ENCODE data around the gene MOCS1.
A peak's percentile ranks its signal among the peaks of the same experiment; 100 is the strongest.

MOCS1 gene

GRCh38 chr6:39902786-39903465 is 31.3 kb downstream of the MOCS1 start:
- no peak for DNase-seq (ENCODE audit: low read depth)

- DNase-seq (ENCODE audit: low read depth): no peak
Measured at GRCh38 chr6:39902136-39902535, 32.1 kb downstream of the MOCS1 start.

GRCh38 chr6:39901670-39902069 is 32.6 kb downstream of the MOCS1 start:
- DNase-seq (ENCODE audit: low read depth): no peak

- no peak for DNase-seq (ENCODE audit: low read depth)
Measured at GRCh38 chr6:39901116-39901655, 33.1 kb downstream of the MOCS1 start.

- DNase-seq (ENCODE audit: low read depth): no peak
Measured at GRCh38 chr6:39899554-39900295, 34.5 kb downstream of the MOCS1 start.

GRCh38 chr6:39898625-39899024 is 35.6 kb downstream of the MOCS1 start:
- no peak for DNase-seq (ENCODE audit: low read depth)

GRCh38 chr6:39897698-39898097 is 36.6 kb downstream of the MOCS1 start:
- DNase-seq (ENCODE audit: low read depth): no peak

- DNase-seq (ENCODE audit: low read depth): no peak
Measured at GRCh38 chr6:39896701-39897100, 37.6 kb downstream of the MOCS1 start.

GRCh38 chr6:39893286-39893685 is 41.0 kb downstream of the MOCS1 start:
- DNase-seq (ENCODE audit: low read depth): no peak

GRCh38 chr6:39892490-39893129 is 41.7 kb downstream of the MOCS1 start:
- DNase-seq (ENCODE audit: low read depth): peak; percentile 60

- peak; percentile 24 for DNase-seq (ENCODE audit: low read depth)
Measured at GRCh38 chr6:39891976-39892375, 42.3 kb downstream of the MOCS1 start.

GRCh38 chr6:39891353-39891752 is 42.9 kb downstream of the MOCS1 start:
- no peak for DNase-seq (ENCODE audit: low read depth)

GRCh38 chr6:39889229-39889628 is 45.0 kb downstream of the MOCS1 start:
- DNase-seq (ENCODE audit: low read depth): no peak

GRCh38 chr6:39887692-39888450 is 46.4 kb downstream of the MOCS1 start:
- peak; percentile 86 for DNase-seq (ENCODE audit: low read depth)

- DNase-seq (ENCODE audit: low read depth): no peak
Measured at GRCh38 chr6:39886871-39887270, 47.4 kb downstream of the MOCS1 start.

- no peak for DNase-seq (ENCODE audit: low read depth)
Measured at GRCh38 chr6:39885691-39886090, 48.6 kb downstream of the MOCS1 start.

- no peak for DNase-seq (ENCODE audit: low read depth)
Measured at GRCh38 chr6:39884696-39885095, 49.6 kb downstream of the MOCS1 start.

- peak; percentile 92 for DNase-seq (ENCODE audit: low read depth)
Measured at GRCh38 chr6:39882531-39882899, 51.7 kb downstream of the MOCS1 start.

- DNase-seq (ENCODE audit: low read depth): peak; percentile 95
Measured at GRCh38 chr6:39881851-39882530, 52.3 kb downstream of the MOCS1 start.

GRCh38 chr6:39880594-39880993 is 53.7 kb downstream of the MOCS1 start:
- DNase-seq (ENCODE audit: low read depth): no peak

- DNase-seq (ENCODE audit: low read depth): no peak
Measured at GRCh38 chr6:39879535-39879934, 54.7 kb downstream of the MOCS1 start.

GRCh38 chr6:39876826-39877225 is 57.4 kb downstream of the MOCS1 start:
- DNase-seq (ENCODE audit: low read depth): no peak

All from stromal cell of bone marrow (primary cell).